ENCODE results near the gene ARHGAP24. TPM values are rescaled to one million over a fixed set of nuclear protein-coding genes. Genes with fewer than 3 reads are reported as not detected.

Gene ARHGAP24
- total and polyA plus RNA-seq, 5 donors from 2014 or later, result 0.14 to 0.53 (median 0.35) TPM; not detected in 2

GRCh38 chr4:86035688-86036087 is 560.7 kb downstream of the ARHGAP24 start:
- ATAC-seq (ENCODE audit: low read depth in 2 of 2), result no peak
- Histone ChIP-seq H3K27ac (ENCODE audit: insufficient read depth, low read length, poor library complexity, severe bottlenecking) (no peak overlapping the region), H3K36me3 (ENCODE audit: control insufficient read depth, insufficient read depth, low read length) (no peaks in the 10 kb centered on the region), H3K4me1 (ENCODE audit: control insufficient read depth, insufficient read depth, low read length, poor library complexity, severe bottlenecking) (no peaks in the 10 kb centered on the region), H3K4me3 (ENCODE audit: low read depth, low read length) (no peak overlapping the region), H3K27me3 (ENCODE audit: control insufficient read depth, insufficient read depth, low read length) (no peaks in the 10 kb centered on the region), H3K9me3 (ENCODE audit: control insufficient read depth in 2 of 2, low read length in 2 of 2) (no peaks in the 10 kb centered on the region)
- no peaks in the 10 kb centered on the region for H3K36me3 Mint-ChIP-seq
- no peaks in the 10 kb centered on the region for H3K4me1 Mint-ChIP-seq
- H3K9me3 Mint-ChIP-seq, result peaks cover 0 to 9% (median 4%) of the 10 kb centered on the region in 7 donors
- no peak for DNase-seq
- H3K4me3 Mint-ChIP-seq, result no peak overlapping the region
- H3K27me3 Mint-ChIP-seq, result no peaks in the 10 kb centered on the region
- no peak overlapping the region for H3K27ac Mint-ChIP-seq

- Histone ChIP-seq H3K27me3 (ENCODE audit: control insufficient read depth, insufficient read depth, low read length) (no peaks in the 10 kb centered on the region), H3K4me3 (ENCODE audit: low read depth, low read length) (no peak overlapping the region), H3K4me1 (ENCODE audit: control insufficient read depth, insufficient read depth, low read length, poor library complexity, severe bottlenecking) (no peaks in the 10 kb centered on the region), H3K36me3 (ENCODE audit: control insufficient read depth, insufficient read depth, low read length) (no peaks in the 10 kb centered on the region), H3K9me3 (ENCODE audit: control insufficient read depth in 2 of 2, low read length in 2 of 2) (no peaks in the 10 kb centered on the region), H3K27ac (ENCODE audit: insufficient read depth, low read length, poor library complexity, severe bottlenecking) (no peak overlapping the region)
- no peaks in the 10 kb centered on the region for H3K27me3 Mint-ChIP-seq
- no peaks in the 10 kb centered on the region for H3K4me1 Mint-ChIP-seq
- DNase-seq (no peak), ATAC-seq (ENCODE audit: low read depth in 2 of 2) (no peak)
- no peak overlapping the region for H3K27ac Mint-ChIP-seq
- peaks cover 0 to 9% (median 2%) of the 10 kb centered on the region in 7 donors for H3K9me3 Mint-ChIP-seq
- H3K4me3 Mint-ChIP-seq, result no peak overlapping the region
- no peaks in the 10 kb centered on the region for H3K36me3 Mint-ChIP-seq
Observed at GRCh38 chr4:86036736-86037135, 561.8 kb downstream of the ARHGAP24 start.

- Mint-ChIP-seq H3K9me3 (peaks cover 0 to 9% (median 2%) of the 10 kb centered on the region in 7 donors), H3K4me3 (no peak overlapping the region), H3K4me1 (peaks cover 0 to 7% (median 0%) of the 10 kb centered on the region in 4 donors), H3K27me3 (no peaks in the 10 kb centered on the region), H3K36me3 (no peaks in the 10 kb centered on the region), H3K27ac (no peak overlapping the region)
- no peak for DNase-seq
- Histone ChIP-seq H3K36me3 (ENCODE audit: control insufficient read depth, insufficient read depth, low read length) (no peaks in the 10 kb centered on the region), H3K4me1 (ENCODE audit: control insufficient read depth, insufficient read depth, low read length, poor library complexity, severe bottlenecking) (no peaks in the 10 kb centered on the region), H3K4me3 (ENCODE audit: low read depth, low read length) (no peak overlapping the region), H3K27ac (ENCODE audit: insufficient read depth, low read length, poor library complexity, severe bottlenecking) (no peak overlapping the region), H3K27me3 (ENCODE audit: control insufficient read depth, insufficient read depth, low read length) (no peaks in the 10 kb centered on the region), H3K9me3 (ENCODE audit: control insufficient read depth in 2 of 2, low read length in 2 of 2) (no peaks in the 10 kb centered on the region)
- no peak for ATAC-seq (ENCODE audit: low read depth in 2 of 2)
Observed at GRCh38 chr4:86038037-86038436, 563.1 kb downstream of the ARHGAP24 start.

- peak in 2 of 3 donors; percentile 1 to 34 for DNase-seq
Observed at GRCh38 chr4:86043755-86044592, 569.0 kb downstream of the ARHGAP24 start.

GRCh38 chr4:86044593-86044985 is 569.6 kb downstream of the ARHGAP24 start:
- H3K4me3 ChIP-seq (ENCODE audit: low read depth, low read length), result no peak overlapping the region
- ATAC-seq (ENCODE audit: low read depth in 2 of 2) (no peak), DNase-seq (no peak)
- no peaks in the 10 kb centered on the region for H3K4me1 ChIP-seq (ENCODE audit: control insufficient read depth, insufficient read depth, low read length, poor library complexity, severe bottlenecking)
- no peaks in the 10 kb centered on the region for H3K36me3 ChIP-seq (ENCODE audit: control insufficient read depth, insufficient read depth, low read length)
- no peak overlapping the region for H3K27ac ChIP-seq (ENCODE audit: insufficient read depth, low read length, poor library complexity, severe bottlenecking)
- no peaks in the 10 kb centered on the region for H3K9me3 ChIP-seq (ENCODE audit: control insufficient read depth in 2 of 2, low read length in 2 of 2)
- Mint-ChIP-seq H3K4me3 (no peak overlapping the region), H3K36me3 (no peaks in the 10 kb centered on the region), H3K27ac (no peak overlapping the region), H3K27me3 (no peaks in the 10 kb centered on the region), H3K9me3 (peaks cover 0 to 3% (median 0%) of the 10 kb centered on the region in 7 donors), H3K4me1 (peaks cover 0 to 8% (median 0%) of the 10 kb centered on the region in 4 donors)
- no peaks in the 10 kb centered on the region for H3K27me3 ChIP-seq (ENCODE audit: control insufficient read depth, insufficient read depth, low read length)

More at GRCh38 chr4:86043755-86044592, 569.0 kb downstream of the ARHGAP24 start:
- Histone ChIP-seq H3K36me3 (ENCODE audit: control insufficient read depth, insufficient read depth, low read length) (no peaks in the 10 kb centered on the region), H3K4me3 (ENCODE audit: low read depth, low read length) (no peak overlapping the region), H3K27ac (ENCODE audit: insufficient read depth, low read length, poor library complexity, severe bottlenecking) (no peak overlapping the region), H3K4me1 (ENCODE audit: control insufficient read depth, insufficient read depth, low read length, poor library complexity, severe bottlenecking) (no peaks in the 10 kb centered on the region), H3K9me3 (ENCODE audit: control insufficient read depth in 2 of 2, low read length in 2 of 2) (no peaks in the 10 kb centered on the region), H3K27me3 (ENCODE audit: control insufficient read depth, insufficient read depth, low read length) (no peaks in the 10 kb centered on the region)
- H3K4me1 Mint-ChIP-seq, result peaks cover 0 to 8% (median 0%) of the 10 kb centered on the region in 4 donors
- H3K36me3 Mint-ChIP-seq, result no peaks in the 10 kb centered on the region
- peaks cover 0 to 5% (median 0%) of the 10 kb centered on the region in 7 donors for H3K9me3 Mint-ChIP-seq
- H3K4me3 Mint-ChIP-seq, result no peak overlapping the region
- no peak for ATAC-seq (ENCODE audit: low read depth in 2 of 2)
- H3K27me3 Mint-ChIP-seq, result no peaks in the 10 kb centered on the region
- H3K27ac Mint-ChIP-seq, result no peak overlapping the region

GRCh38 chr4:86048426-86048825 is 573.5 kb downstream of the ARHGAP24 start:
- no peak for ATAC-seq (ENCODE audit: low read depth in 2 of 2)
- Histone ChIP-seq H3K27ac (ENCODE audit: insufficient read depth, low read length, poor library complexity, severe bottlenecking) (no peak overlapping the region), H3K4me1 (ENCODE audit: control insufficient read depth, insufficient read depth, low read length, poor library complexity, severe bottlenecking) (no peaks in the 10 kb centered on the region), H3K9me3 (ENCODE audit: control insufficient read depth in 2 of 2, low read length in 2 of 2) (no peaks in the 10 kb centered on the region), H3K36me3 (ENCODE audit: control insufficient read depth, insufficient read depth, low read length) (no peaks in the 10 kb centered on the region), H3K4me3 (ENCODE audit: low read depth, low read length) (no peak overlapping the region), H3K27me3 (ENCODE audit: control insufficient read depth, insufficient read depth, low read length) (no peaks in the 10 kb centered on the region)
- H3K4me3 Mint-ChIP-seq, result no peak overlapping the region
- no peaks in the 10 kb centered on the region for H3K4me1 Mint-ChIP-seq
- no peaks in the 10 kb centered on the region for H3K36me3 Mint-ChIP-seq
- DNase-seq, result no peak
- H3K27me3 Mint-ChIP-seq, result no peaks in the 10 kb centered on the region
- H3K27ac Mint-ChIP-seq, result no peak overlapping the region
- H3K9me3 Mint-ChIP-seq, result peaks cover 0 to 4% (median 1%) of the 10 kb centered on the region in 7 donors

GRCh38 chr4:86050496-86050895 is 575.5 kb downstream of the ARHGAP24 start:
- ATAC-seq (ENCODE audit: low read depth in 2 of 2), result no peak
- no peak overlapping the region for H3K4me3 Mint-ChIP-seq
- no peak overlapping the region for H3K27ac ChIP-seq (ENCODE audit: insufficient read depth, low read length, poor library complexity, severe bottlenecking)
- peaks cover 0 to 4% (median 1%) of the 10 kb centered on the region in 7 donors for H3K9me3 Mint-ChIP-seq
- H3K4me1 ChIP-seq (ENCODE audit: control insufficient read depth, insufficient read depth, low read length, poor library complexity, severe bottlenecking), result no peaks in the 10 kb centered on the region
- H3K36me3 ChIP-seq (ENCODE audit: control insufficient read depth, insufficient read depth, low read length), result no peaks in the 10 kb centered on the region
- H3K9me3 ChIP-seq (ENCODE audit: control insufficient read depth in 2 of 2, low read length in 2 of 2), result no peaks in the 10 kb centered on the region
- no peak for DNase-seq
- no peak overlapping the region for H3K4me3 ChIP-seq (ENCODE audit: low read depth, low read length)
- H3K4me1 Mint-ChIP-seq, result no peaks in the 10 kb centered on the region
- no peaks in the 10 kb centered on the region for H3K36me3 Mint-ChIP-seq
- no peaks in the 10 kb centered on the region for H3K27me3 ChIP-seq (ENCODE audit: control insufficient read depth, insufficient read depth, low read length)
- no peaks in the 10 kb centered on the region for H3K27me3 Mint-ChIP-seq
- H3K27ac Mint-ChIP-seq, result no peak overlapping the region

Measured in CD4-positive, CD25-positive, alpha-beta regulatory T cell (primary cell).